HCT116 (cell line): ENCODE results near the gene PACRG. TPM values are rescaled to one million over a fixed set of nuclear protein-coding genes. Genes with fewer than 3 reads are reported as not detected.

Experiments
- ATAC-seq: fragments of 200-7000 bp; cut with Tn5 transposase; 2 replicates; pipeline ENCODE4 v1.9.1; 2020; ENCODE audit warnings: mild to moderate bottlenecking, moderate library complexity
- BruUV-seq: library from RNA; stranded (reverse); fragments of 400-500 nt; replicated peaks from 2 replicates; lab custom pipeline; 2021; lab: Mats Ljungman, UMichigan
- CTCF ChIA-PET: fragments of 300-600 bp; sonication (Branson Sonifier 250); formaldehyde crosslinking; loops from one replicate; lab custom pipeline; 2021; ENCODE audit warnings: antibody characterized with exemption; lab: Charles Lee
- POLR2A ChIA-PET: fragments of 300-600, 350-600 bp; sonication (Branson Sonifier 250); formaldehyde crosslinking; loops from one replicate; lab custom pipeline; 2021; ENCODE audit warnings: antibody characterized with exemption; lab: Charles Lee
- RAD21 ChIA-PET, 2 experiments: fragments of 300-600 bp; sonication (Branson Sonifier 250); formaldehyde crosslinking; loops; one replicate each; lab custom pipeline; 2023; ENCODE audit warnings: low total read pairs in 2 of 2; ENCODE audit not compliant: uncharacterized antibody in 2 of 2, unreplicated experiment in 2 of 2, low non-redundant PET in 1 of 2; lab: Charles Lee
- DNase-seq: peaks from one replicate; pipeline ENCODE4 v3.0.0-alpha.2; 2010; ENCODE audit warnings: low read depth, low spot score
- H2AFZ ChIP-seq: fragments of 200-600 bp; shearing (Covaris generic), sonication (generic); 2 replicates; pipeline ENCODE4 v1.6.1; 2017; ENCODE audit warnings: low read depth, mixed run types, mixed read lengths, antibody characterized with exemption, low read length; ENCODE audit not compliant: poor library complexity, severe bottlenecking
- H3K27ac ChIP-seq: 2 replicates; pipeline ENCODE4 v1.5.1; 2012; ENCODE audit warnings: low read depth, low read length
- H3K27me3 ChIP-seq: fragments of 200-600 bp; sonication (generic); 2 replicates; pipeline ENCODE4 v1.6.1; 2016; ENCODE audit warnings: mixed run types, low read length, mixed read lengths; ENCODE audit not compliant: insufficient read depth
- H3K36me3 ChIP-seq, 2 experiments: fragments of 200-500 bp in 1 of 2; fragments of 200-600 bp in 1 of 2; sonication (Bioruptor generic) in 1 of 2; sonication (generic) in 1 of 2; 2 replicates each; pipeline versions ENCODE4 v1.5.1 to v1.6.1; 2014 to 2016; ENCODE audit warnings: low read length in 2 of 2, inconsistent platforms in 1 of 2, mixed read lengths in 1 of 2, mixed run types in 1 of 2; ENCODE audit not compliant: insufficient read depth in 2 of 2, control insufficient read depth in 1 of 2
- H3K4me1 ChIP-seq, 2 experiments: fragments of 200-600 bp in 1 of 2; sonication (generic) in 1 of 2; 2 replicates each; pipeline versions ENCODE4 v1.5.1 to v1.6.1; 2012 to 2017; ENCODE audit warnings: low read length in 2 of 2, inconsistent platforms in 1 of 2, mild to moderate bottlenecking in 1 of 2, mixed read lengths in 1 of 2, mixed run types in 1 of 2, moderate library complexity in 1 of 2; ENCODE audit not compliant: insufficient read depth in 2 of 2, control insufficient read depth in 1 of 2
- H3K4me2 ChIP-seq: fragments of 200-600 bp; sonication (generic); 2 replicates; pipeline ENCODE4 v1.6.1; 2017; ENCODE audit warnings: mixed run types, low read length, mixed read lengths
- H3K4me3 ChIP-seq, 2 experiments: fragments of 200-600 bp in 1 of 2; sonication (generic) in 1 of 2; replicated peaks in 1 of 2; 2 replicates each; pipeline ENCODE4 v1.5.1; 2011 to 2016; ENCODE audit warnings: low read length in 2 of 2, control low read depth in 1 of 2, low read depth in 1 of 2, mild to moderate bottlenecking in 1 of 2, mixed read lengths in 1 of 2, mixed run types in 1 of 2
- H3K79me2 ChIP-seq: fragments of 200-600 bp; sonication (generic); 2 replicates; pipeline ENCODE4 v1.6.1; 2017; ENCODE audit warnings: mild to moderate bottlenecking, mixed run types, low read length, moderate library complexity, mixed read lengths; ENCODE audit not compliant: insufficient read depth
- H3K9ac ChIP-seq: fragments of 200-600 bp; sonication (generic); 2 replicates; pipeline ENCODE4 v1.6.1; 2016; ENCODE audit warnings: low read length, mixed read lengths
- H3K9me2 ChIP-seq: fragments of 200-600 bp; sonication (generic), shearing (Covaris generic); 2 replicates; pipeline ENCODE4 v1.6.1; 2017; ENCODE audit warnings: mixed run types, mild to moderate bottlenecking, moderate library complexity; ENCODE audit not compliant: insufficient read depth
- H3K9me3 ChIP-seq, 2 experiments: fragments of 200-500 bp in 1 of 2; fragments of 200-600 bp in 1 of 2; sonication (Bioruptor generic) in 1 of 2; sonication (generic) in 1 of 2; 2 replicates each; pipeline ENCODE4 v1.6.1; 2014 to 2017; ENCODE audit warnings: low read length in 2 of 2, mixed read lengths in 2 of 2, inconsistent platforms in 1 of 2, low read depth in 1 of 2, mild to moderate bottlenecking in 1 of 2, mixed run types in 1 of 2, moderate library complexity in 1 of 2; ENCODE audit not compliant: control insufficient read depth in 1 of 2, insufficient read depth in 1 of 2
- H4K20me1 ChIP-seq: fragments of 200-600 bp; sonication (generic), shearing (Covaris generic); 2 replicates; pipeline ENCODE4 v1.6.1; 2017; ENCODE audit warnings: mixed run types, mild to moderate bottlenecking, moderate library complexity; ENCODE audit not compliant: insufficient read depth
- CBX3 ChIP-seq: IDR thresholded peaks from 2 replicates; pipeline ENCODE4 v1.6.1; 2012; ENCODE audit warnings: low read depth
- CEBPB ChIP-seq: IDR thresholded peaks from 2 replicates; pipeline ENCODE4 v1.6.1; 2012; ENCODE audit warnings: low read depth
- EGR1 ChIP-seq: IDR thresholded peaks from 2 replicates; pipeline ENCODE4 v1.6.1; 2012; ENCODE audit warnings: low read depth
- EZH2phosphoT487 ChIP-seq: fragments of 200-600 bp; IDR thresholded peaks from 2 replicates; pipeline ENCODE4 v1.6.1; 2018; ENCODE audit warnings: antibody characterized with exemption, borderline replicate concordance
- JUND ChIP-seq: IDR thresholded peaks from 2 replicates; pipeline ENCODE4 v1.6.1; 2012
- POLR2A ChIP-seq: IDR thresholded peaks from 2 replicates; pipeline ENCODE4 v1.7.0; 2011; ENCODE audit warnings: borderline replicate concordance; ENCODE audit not compliant: insufficient read depth, insufficient read length; ENCODE audit errors: extremely low read depth
- POLR2AphosphoS5 ChIP-seq: IDR thresholded peaks from 2 replicates; pipeline ENCODE4 v1.6.1; 2011; ENCODE audit warnings: mild to moderate bottlenecking, low read depth, low read length, moderate library complexity
- RAD21 ChIP-seq: IDR thresholded peaks from 2 replicates; pipeline ENCODE4 v1.6.1; 2012; ENCODE audit warnings: low read depth, mild to moderate bottlenecking
- SIN3A ChIP-seq: IDR thresholded peaks from 2 replicates; pipeline ENCODE4 v1.6.1; 2012; ENCODE audit warnings: low read depth
- SRF ChIP-seq: IDR thresholded peaks from 2 replicates; pipeline ENCODE4 v1.6.1; 2012; ENCODE audit warnings: low read depth
- TCF7L2 ChIP-seq: IDR thresholded peaks from 2 replicates; pipeline ENCODE4 v1.7.0; 2011; ENCODE audit warnings: borderline replicate concordance, inconsistent platforms; ENCODE audit not compliant: insufficient read depth, insufficient read length; ENCODE audit errors: extremely low read depth
- YY1 ChIP-seq: IDR thresholded peaks from 2 replicates; pipeline ENCODE4 v1.6.1; 2011; ENCODE audit warnings: low read length, low read depth, moderate library complexity, mild to moderate bottlenecking; ENCODE audit not compliant: insufficient replicate concordance; ENCODE audit errors: extremely low read depth
- ZFX ChIP-seq: fragments of 450-650 bp; IDR thresholded peaks from 2 replicates; pipeline ENCODE4 v1.6.1; 2017
- ZNF274 ChIP-seq: fragments of 200-500 bp; sonication (Bioruptor generic); IDR thresholded peaks from 2 replicates; pipeline ENCODE4 v1.6.1; 2014; ENCODE audit warnings: mild to moderate bottlenecking, low read depth, low read length, inconsistent platforms
- intact Hi-C: fragments of 100-400 bp; cut with micrococcal nuclease; formaldehyde crosslinking; loops from 2 replicates; pipeline ENCODE4 v1.10.0; 2022
- total RNA-seq: library from RNA; stranded (reverse); gene quantifications from one replicate; pipeline ENCODE4 v1.2.1, GENCODE V29; 2021; ENCODE audit not compliant: unreplicated experiment
- TF ChIP-seq, protein P1 (sequence below): IDR thresholded peaks from 2 replicates; pipeline ENCODE4 v1.6.1; 2011; ENCODE audit warnings: mild to moderate bottlenecking, low read length, moderate library complexity; ENCODE audit not compliant: insufficient replicate concordance; ENCODE audit errors: extremely low read depth
- TF ChIP-seq, protein P2 (sequence below): IDR thresholded peaks from 2 replicates; pipeline ENCODE4 v1.6.1; 2012
- TF ChIP-seq, protein P3 (sequence below): IDR thresholded peaks from 2 replicates; pipeline ENCODE4 v1.6.1; 2012
- TF ChIP-seq, protein P4 (sequence below), 3 experiments: fragments of 200-600 bp in 1 of 3; sonication (generic) in 1 of 3; IDR thresholded peaks in 2 of 3; conservative IDR thresholded peaks in 1 of 3; 2 replicates each; pipeline ENCODE4 v1.5.1; 2012 to 2017; ENCODE audit warnings: low read depth in 2 of 3, low read length in 2 of 3, antibody characterized with exemption in 1 of 3, borderline replicate concordance in 1 of 3, control low read depth in 1 of 3, mild to moderate bottlenecking in 1 of 3, mixed read lengths in 1 of 3, mixed run types in 1 of 3, moderate library complexity in 1 of 3; ENCODE audit not compliant: insufficient read depth in 1 of 3
- TF ChIP-seq, protein P5 (sequence below): IDR thresholded peaks from 2 replicates; pipeline ENCODE4 v1.6.1; 2012; ENCODE audit warnings: low read depth

Gene PACRG
- total RNA-seq, 1 experiment from 2014 or later, result 0.71 TPM

DNA sequence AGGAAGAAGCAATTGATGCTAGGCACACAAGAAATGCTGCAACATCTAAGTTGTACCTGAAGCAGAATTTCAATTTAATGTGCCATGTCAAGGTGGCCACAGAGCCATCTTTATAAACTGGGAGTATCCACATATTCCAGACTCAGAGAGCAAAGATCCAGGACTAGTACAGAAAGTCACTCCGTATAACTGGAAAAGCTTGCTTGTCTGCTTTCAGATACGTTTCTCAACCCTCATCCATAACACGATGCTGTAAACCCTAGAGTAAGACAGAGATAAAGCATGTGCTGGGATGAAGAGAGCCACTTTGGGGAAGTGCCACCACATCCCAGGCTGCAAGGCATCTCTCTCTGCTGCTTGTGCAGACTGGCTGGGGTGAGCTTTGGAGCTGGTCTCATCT is 134.7 kb downstream of the PACRG start:
- Histone ChIP-seq H3K36me3 (no peaks in the 10 kb centered on the region), H3K4me1 (no peaks in the 10 kb centered on the region), H3K9ac (no peak overlapping the region), H3K9me2 (no peaks in the 10 kb centered on the region), H4K20me1 (no peaks in the 10 kb centered on the region), H3K79me2 (no peaks in the 10 kb centered on the region), H3K27ac (no peak overlapping the region), H3K9me3 (no peaks in the 10 kb centered on the region), H3K4me3 (no peak overlapping the region), H3K4me2 (no peak overlapping the region), H3K27me3 (no peaks in the 10 kb centered on the region), H2AFZ (no peak overlapping the region)
- RAD21 ChIA-PET, result no interaction called here
- TF ChIP-seq, protein P1, sequence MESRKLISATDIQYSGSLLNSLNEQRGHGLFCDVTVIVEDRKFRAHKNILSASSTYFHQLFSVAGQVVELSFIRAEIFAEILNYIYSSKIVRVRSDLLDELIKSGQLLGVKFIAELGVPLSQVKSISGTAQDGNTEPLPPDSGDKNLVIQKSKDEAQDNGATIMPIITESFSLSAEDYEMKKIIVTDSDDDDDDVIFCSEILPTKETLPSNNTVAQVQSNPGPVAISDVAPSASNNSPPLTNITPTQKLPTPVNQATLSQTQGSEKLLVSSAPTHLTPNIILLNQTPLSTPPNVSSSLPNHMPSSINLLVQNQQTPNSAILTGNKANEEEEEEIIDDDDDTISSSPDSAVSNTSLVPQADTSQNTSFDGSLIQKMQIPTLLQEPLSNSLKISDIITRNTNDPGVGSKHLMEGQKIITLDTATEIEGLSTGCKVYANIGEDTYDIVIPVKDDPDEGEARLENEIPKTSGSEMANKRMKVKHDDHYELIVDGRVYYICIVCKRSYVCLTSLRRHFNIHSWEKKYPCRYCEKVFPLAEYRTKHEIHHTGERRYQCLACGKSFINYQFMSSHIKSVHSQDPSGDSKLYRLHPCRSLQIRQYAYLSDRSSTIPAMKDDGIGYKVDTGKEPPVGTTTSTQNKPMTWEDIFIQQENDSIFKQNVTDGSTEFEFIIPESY, result no peak
- TF ChIP-seq SRF (no peak), YY1 (no peak), EGR1 (no peak), SIN3A (no peak), JUND (no peak), ZFX (no peak), POLR2AphosphoS5 (no peak), TCF7L2 (no peak), RAD21 (no peak), ZNF274 (no peak), EZH2phosphoT487 (no peak), POLR2A (no peak), CEBPB (no peak), CBX3 (no peak)
- TF ChIP-seq, protein P2, sequence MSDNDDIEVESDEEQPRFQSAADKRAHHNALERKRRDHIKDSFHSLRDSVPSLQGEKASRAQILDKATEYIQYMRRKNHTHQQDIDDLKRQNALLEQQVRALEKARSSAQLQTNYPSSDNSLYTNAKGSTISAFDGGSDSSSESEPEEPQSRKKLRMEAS, result no peak
- TF ChIP-seq, protein P3, sequence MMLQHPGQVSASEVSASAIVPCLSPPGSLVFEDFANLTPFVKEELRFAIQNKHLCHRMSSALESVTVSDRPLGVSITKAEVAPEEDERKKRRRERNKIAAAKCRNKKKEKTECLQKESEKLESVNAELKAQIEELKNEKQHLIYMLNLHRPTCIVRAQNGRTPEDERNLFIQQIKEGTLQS, result no peak
- TF ChIP-seq, protein P4, sequence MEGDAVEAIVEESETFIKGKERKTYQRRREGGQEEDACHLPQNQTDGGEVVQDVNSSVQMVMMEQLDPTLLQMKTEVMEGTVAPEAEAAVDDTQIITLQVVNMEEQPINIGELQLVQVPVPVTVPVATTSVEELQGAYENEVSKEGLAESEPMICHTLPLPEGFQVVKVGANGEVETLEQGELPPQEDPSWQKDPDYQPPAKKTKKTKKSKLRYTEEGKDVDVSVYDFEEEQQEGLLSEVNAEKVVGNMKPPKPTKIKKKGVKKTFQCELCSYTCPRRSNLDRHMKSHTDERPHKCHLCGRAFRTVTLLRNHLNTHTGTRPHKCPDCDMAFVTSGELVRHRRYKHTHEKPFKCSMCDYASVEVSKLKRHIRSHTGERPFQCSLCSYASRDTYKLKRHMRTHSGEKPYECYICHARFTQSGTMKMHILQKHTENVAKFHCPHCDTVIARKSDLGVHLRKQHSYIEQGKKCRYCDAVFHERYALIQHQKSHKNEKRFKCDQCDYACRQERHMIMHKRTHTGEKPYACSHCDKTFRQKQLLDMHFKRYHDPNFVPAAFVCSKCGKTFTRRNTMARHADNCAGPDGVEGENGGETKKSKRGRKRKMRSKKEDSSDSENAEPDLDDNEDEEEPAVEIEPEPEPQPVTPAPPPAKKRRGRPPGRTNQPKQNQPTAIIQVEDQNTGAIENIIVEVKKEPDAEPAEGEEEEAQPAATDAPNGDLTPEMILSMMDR (IDR thresholded peaks at IDR 0.05 in 2 of 3, conservative IDR thresholded peaks at IDR 0.05 in 1 of 3; ENCODE audit: borderline replicate concordance in 1 of 3, insufficient read depth in 1 of 3, low read depth in 2 of 3, low read length in 2 of 3), result no peak
- TF ChIP-seq, protein P5, sequence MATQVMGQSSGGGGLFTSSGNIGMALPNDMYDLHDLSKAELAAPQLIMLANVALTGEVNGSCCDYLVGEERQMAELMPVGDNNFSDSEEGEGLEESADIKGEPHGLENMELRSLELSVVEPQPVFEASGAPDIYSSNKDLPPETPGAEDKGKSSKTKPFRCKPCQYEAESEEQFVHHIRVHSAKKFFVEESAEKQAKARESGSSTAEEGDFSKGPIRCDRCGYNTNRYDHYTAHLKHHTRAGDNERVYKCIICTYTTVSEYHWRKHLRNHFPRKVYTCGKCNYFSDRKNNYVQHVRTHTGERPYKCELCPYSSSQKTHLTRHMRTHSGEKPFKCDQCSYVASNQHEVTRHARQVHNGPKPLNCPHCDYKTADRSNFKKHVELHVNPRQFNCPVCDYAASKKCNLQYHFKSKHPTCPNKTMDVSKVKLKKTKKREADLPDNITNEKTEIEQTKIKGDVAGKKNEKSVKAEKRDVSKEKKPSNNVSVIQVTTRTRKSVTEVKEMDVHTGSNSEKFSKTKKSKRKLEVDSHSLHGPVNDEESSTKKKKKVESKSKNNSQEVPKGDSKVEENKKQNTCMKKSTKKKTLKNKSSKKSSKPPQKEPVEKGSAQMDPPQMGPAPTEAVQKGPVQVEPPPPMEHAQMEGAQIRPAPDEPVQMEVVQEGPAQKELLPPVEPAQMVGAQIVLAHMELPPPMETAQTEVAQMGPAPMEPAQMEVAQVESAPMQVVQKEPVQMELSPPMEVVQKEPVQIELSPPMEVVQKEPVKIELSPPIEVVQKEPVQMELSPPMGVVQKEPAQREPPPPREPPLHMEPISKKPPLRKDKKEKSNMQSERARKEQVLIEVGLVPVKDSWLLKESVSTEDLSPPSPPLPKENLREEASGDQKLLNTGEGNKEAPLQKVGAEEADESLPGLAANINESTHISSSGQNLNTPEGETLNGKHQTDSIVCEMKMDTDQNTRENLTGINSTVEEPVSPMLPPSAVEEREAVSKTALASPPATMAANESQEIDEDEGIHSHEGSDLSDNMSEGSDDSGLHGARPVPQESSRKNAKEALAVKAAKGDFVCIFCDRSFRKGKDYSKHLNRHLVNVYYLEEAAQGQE, result no peak
- BruUV-seq, result no TSS peak
- ATAC-seq (no peak), DNase-seq (no peak)
- CTCF ChIA-PET, result no interaction called here
- POLR2A ChIA-PET, result no interaction called here
- intact Hi-C loops, result no loop called here
